Stimulated activated CD8-positive, alpha-beta memory T cell treated with anti-CD3 and anti-CD28 coated beads, Interleukin-4, amount 100 ng/mL, for 24 hours (primary cell): ENCODE measurements around the gene SORBS1.

Experiments used
- DNase-seq: peaks from one replicate; pipeline ENCODE4 v3.0.0-alpha.2; 2020; ENCODE audit warnings: low read depth

The SORBS1 gene

GRCh38 chr10:95513941-95514392, 47.2 kb downstream of the SORBS1 start:
- no peak for DNase-seq

DNA sequence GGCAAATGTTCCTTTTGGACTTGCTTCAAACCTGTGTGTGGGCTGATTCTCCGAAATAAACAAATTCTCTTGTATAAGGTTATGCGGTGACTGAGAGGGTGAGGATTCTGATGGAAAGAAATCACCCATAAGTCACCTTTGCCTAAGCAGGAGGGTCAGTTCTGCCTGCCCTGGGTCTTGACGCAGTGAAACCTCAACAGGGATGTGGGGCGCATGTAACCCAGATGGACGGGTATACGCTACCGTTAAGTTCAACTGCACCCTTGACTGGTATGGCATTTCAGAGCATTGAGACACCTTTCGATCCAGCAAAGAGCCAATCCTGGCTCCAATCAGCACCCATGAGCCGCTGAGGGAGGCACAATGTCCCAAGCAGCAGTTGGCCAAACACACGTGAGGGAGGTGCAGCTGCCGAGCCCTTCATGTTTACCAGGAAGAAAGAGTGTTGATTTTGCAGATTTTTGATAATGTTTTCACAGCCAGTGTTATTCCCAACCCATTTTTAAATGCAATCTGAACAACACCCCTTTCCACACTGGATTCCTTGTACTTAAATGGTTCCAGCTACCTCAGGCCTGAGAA, 48.1 kb downstream of the SORBS1 start:
- no peak for DNase-seq

DNA sequence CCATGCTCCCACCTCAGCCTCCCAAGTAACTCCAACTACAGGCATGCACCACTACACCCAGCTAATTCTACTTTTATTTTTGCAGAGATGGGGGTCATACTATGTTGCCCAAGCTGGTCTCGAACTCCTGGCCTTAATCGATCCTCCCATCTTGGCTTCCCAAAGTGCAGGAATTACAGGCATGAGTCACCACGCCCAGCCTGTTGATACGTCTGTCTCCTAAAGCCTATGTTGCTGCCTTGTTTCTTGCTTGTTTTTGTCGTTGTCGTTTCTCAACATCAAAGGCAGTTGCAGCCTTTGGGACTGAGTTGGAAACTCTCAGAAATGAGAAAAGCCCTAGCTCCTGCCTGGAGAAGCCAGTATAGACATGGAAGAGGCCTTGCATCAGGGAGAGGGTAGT, 49.9 kb downstream of the SORBS1 start:
- DNase-seq: no peak

GRCh38 chr10:95509251-95509650, 51.9 kb downstream of the SORBS1 start:
- no peak for DNase-seq

DNA sequence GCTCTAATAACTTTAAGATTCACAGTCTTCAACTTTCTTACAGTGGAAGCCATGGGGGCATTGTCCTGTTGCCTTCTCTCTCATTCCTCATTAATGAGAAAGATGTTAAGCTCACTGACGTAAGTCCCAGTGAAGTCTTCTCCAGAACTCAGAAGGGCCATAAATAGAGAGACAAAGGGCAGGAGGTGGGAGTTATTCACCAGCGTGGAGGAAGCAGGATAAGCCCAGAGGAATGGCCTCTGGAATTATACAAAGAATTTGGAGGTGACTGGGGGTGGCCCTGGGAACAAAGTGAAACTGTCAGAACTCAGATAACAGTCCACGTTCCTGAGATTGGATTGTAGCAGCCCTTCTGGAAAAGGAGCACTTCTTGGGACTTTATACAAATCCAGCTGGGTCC, 52.4 kb downstream of the SORBS1 start:
- DNase-seq: no peak

DNA sequence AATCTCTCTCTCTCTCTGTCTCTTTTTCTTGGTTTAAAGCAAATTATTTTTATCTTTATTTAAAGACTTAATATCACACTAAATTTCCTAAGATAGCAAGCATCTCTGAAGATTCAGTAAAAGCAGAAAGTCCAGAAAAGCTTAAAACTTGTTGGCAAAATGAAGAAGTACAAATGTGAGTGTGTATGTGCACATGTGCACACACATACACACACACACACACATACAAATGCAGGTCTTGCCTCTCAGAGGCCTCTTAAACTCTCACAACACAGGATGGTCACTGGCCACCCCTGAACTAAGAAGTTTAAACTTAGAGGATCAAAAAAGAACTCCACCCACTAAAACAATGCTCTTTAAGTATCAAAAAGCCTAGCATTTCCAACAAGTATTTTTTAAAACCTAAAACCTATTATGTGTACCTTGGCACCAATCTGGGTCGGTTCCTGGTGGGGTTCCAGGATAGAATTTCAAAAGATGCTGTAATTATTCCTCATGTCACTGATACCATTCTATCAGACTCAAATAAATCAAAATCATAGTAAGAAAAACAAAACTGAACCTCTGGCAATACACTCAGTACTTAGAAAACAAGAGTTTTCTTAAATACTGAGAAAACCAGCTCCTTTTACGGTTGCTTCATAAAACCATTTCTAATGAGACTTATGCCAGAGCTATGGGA, 55.0 kb downstream of the SORBS1 start:
- DNase-seq: no peak

GRCh38 chr10:95505641-95506040, 55.5 kb downstream of the SORBS1 start:
- no peak for DNase-seq

DNA sequence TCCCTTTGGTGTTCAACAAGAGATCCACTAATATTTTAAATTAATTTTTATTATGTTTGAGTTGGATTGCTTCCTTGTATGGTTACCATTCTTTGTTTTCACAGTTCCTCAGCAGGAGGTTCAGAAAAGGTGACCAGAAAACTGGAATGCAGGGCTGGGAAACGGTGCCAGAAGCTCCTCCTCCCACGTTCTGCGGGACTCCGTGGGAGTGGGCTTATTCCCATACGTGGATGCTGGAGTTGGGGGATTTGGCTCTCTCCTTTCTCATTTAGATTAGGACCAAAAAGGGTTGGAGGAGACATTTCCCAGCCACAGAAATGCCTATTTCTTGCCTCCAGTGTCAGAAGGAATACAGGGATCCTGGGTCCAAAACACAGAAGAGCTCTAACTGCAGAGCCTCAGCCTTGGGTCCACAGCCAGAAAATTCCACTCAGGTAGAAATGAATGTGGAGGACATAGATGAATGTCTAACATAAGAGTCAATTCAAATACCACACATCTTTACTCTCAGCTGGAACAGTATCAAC, 56.0 kb downstream of the SORBS1 start:
- DNase-seq: no peak

DNA sequence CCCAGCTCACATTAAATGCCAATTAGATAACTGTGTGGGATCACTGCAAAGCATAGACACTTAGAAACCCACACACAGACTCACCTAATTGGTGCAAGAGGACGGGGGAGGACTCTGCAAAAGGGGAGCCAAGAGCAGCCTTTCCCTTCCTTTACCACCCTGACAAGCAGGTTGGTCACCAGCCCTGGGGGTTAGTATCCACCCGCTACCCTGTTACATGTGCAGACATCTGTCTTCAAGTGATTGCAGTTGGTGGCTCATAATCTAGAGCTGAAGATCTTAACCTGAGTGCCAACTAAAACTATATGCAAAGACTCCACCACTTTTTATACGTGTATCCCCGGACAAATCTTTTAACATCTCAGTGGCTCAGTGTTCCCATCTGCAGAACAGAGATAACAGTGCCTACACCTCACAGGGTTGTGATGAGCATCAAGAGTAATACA, 56.9 kb downstream of the SORBS1 start:
- DNase-seq: no peak

GRCh38 chr10:95503526-95503925, 57.6 kb downstream of the SORBS1 start:
- no peak for DNase-seq

DNA sequence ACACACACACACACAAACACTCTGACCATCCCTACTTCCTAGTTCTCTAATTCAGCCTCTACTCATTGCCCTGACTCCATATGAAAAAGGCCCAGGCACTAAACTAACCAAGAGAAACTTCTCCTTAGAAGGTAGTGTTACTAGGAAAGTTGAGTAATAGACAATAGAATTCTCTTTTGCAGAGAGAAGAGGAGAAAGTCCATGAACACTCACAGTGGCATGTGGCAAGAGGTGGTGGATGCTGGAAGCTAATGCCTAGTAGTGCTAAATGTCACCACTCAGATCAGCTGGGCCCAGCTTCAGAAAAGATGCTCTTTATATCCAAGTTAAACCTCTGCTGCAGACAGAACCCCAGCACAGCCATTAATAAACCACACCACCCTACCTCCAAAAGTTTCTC, 58.2 kb downstream of the SORBS1 start:
- DNase-seq: no peak

DNA sequence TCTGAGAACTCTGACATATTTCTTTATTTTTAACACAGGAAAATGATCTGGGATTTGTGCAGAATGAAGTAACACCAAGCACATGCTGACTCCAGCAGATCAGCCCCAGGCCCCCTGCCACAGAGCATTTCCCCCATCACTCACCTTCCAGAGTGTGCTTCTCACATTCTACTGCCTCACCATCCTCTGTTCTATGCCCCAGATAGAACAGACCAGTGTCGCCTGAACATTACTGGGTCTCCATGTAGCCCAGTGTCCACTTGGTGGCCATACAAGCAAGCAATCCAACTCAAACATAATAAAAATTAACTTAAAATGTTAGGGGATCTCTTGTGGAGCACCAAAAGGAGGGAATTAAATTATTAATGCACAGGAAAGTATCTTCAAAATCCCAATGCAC, 58.8 kb downstream of the SORBS1 start:
- no peak for DNase-seq

GRCh38 chr10:95501203-95502094, 59.7 kb downstream of the SORBS1 start:
- DNase-seq: no peak

GRCh38 chr10:95500649-95501048, 60.5 kb downstream of the SORBS1 start:
- DNase-seq: no peak

DNA sequence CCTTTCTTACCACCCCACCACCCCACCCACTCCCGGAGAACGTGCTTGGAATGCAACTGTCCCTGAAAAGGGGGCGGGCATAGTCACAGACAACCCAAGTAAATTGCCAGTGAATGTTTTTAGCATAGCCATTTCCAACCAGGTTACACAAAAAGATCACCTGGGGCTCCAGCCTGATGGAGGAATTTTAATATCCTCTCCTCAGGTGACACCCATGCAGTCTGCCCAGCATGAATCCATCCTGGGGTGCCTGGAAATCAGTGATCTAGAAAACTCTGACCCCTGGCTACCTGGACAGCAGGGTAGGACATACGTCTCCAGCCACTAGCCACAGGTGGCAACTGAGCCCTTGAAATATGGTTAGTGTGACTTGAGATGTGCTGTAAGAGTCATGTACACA, 61.1 kb downstream of the SORBS1 start:
- DNase-seq: no peak

DNA sequence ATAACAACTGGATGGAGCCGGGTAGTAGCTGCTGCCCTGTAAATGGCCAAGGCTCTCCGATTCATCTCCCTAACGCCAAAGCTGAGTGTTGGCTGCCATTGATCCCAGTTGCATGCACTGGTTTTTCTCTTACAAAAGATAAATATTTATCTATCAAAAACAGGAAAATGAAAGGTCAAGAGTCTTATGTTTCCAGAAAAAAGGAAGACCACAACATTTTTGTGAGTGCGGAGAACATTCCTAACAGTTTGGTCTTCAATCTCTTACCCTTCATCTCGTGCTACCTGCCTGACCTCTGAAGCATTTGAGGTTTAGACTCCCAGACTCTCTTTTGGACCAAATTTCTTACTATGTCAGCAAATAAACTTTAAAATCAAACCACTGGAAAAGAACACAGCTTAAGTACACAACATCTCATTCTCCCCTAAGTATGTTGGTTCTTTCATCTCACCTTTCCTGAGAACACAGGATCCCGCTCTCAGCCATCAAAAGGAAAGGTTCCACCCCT, 61.6 kb downstream of the SORBS1 start:
- DNase-seq: no peak

DNA sequence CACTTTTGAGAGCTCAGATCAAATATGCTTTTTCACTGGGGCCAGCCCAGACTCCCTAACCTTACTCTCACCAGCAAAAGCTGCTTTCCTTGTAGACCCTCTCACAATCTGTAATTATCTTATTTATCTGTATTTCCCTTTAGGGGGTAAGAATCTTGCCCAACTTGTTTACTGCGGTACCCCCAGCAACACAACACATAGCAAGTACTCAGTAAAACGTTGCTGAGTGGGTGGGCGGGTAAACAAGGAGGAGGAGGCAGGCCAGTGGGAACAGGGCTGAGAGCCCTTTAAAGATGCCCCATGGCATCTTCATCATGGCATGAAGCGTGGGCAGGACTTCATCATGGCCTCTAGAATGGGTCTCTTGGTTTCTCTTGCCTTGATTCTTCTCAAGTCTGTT, 64.2 kb downstream of the SORBS1 start:
- DNase-seq: no peak

- no peak for DNase-seq
Measured at GRCh38 chr10:95496246-95496911, 64.8 kb downstream of the SORBS1 start.

DNA sequence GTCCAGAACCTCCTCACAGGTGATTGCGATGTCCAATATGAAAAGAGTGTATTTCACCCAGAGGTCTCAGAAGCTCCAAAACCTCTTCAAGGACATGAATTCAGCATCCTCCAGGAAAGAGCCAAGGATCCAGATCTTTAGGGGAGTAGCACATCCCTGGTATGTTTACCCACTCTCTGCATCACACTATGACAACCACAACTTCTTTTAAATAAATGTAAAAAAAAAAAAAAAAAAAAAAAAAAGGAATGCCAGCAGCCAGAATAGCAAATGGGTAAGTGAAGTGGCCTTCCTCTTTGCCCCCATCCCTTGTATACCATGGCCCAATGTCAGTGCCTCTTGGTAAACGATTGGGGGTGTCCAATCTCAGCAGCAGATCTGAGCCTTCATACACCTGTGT, 67.3 kb downstream of the SORBS1 start:
- no peak for DNase-seq

DNA sequence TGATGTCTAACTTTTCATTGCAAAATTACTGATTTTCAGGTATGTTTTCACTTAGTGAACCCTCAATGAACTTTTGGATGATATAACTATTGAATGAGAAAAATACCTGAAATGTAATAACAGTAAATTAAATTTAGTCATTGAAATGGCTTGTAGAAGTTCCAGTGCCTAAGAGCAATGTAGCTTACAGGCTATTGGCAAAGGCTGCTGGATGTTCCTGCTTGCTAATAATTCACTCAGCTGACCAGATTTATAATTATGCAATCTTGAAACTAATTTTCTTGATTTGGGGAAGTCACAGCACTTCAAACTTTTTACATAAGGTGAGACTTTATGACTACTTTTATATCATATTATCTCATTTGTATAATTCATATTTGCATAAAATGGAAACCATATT, 73.2 kb downstream of the SORBS1 start:
- no peak for DNase-seq

DNA sequence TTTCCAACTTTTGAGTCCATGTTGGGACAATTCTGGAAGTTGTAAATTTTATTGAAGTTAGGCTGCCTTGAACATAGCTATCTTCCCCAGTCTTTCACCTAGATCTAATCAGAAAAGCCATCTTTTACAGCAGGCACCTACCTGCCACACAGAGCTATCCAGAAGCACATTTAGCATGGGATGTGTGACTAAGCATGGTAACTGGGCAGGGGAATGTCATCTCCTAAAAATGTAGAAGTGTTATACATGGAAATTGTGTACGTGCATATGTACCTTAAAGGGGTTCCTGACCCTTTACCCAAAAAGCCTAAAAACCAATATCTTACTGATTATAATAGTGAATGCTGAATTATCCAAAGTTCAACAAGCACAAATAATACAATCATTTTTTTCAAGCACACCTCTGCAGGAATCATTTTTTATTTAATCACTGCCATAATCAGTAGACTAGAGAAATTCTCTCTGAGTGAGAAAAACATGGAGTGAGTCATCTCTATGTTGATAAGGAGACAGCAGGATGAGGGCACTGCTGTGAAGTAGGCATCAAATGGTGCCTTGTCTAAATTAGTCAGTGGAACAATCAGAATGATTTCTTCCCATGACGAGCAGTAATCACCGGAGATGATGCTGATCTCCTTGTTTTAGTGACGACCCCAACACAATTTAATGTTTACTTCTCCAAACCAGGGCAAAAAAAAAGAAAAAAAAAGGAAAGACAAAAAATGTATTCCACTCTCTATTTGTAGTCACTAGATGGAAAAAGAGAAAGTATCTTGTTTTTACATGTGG, 75.9 kb downstream of the SORBS1 start:
- no peak for DNase-seq
